Stimulated activated CD8-positive, alpha-beta memory T cell treated with anti-CD3 and anti-CD28 coated beads, Interleukin-12 subunit alpha, Interleukin-12 subunit beta, amount 100 ng/mL, for 1 hour (primary cell): ENCODE data around the gene CCN5.

Experiments used
- DNase-seq: peaks from one replicate; pipeline ENCODE4 v3.0.0-alpha.2; 2020; ENCODE audit warnings: low read depth

The CCN5 gene

GRCh38 chr20:44737116-44737515, 21.9 kb downstream of the CCN5 start:
- DNase-seq: no peak

- DNase-seq: no peak
Observed at GRCh38 chr20:44738813-44739477, 23.8 kb downstream of the CCN5 start.

- no peak for DNase-seq
Observed at GRCh38 chr20:44739942-44740341, 24.8 kb downstream of the CCN5 start.

- no peak for DNase-seq
Observed at GRCh38 chr20:44742304-44743079, 27.3 kb downstream of the CCN5 start.

GRCh38 chr20:44743080-44743701, 28.0 kb downstream of the CCN5 start:
- DNase-seq: no peak

- DNase-seq: no peak
Observed at GRCh38 chr20:44743916-44744655, 28.9 kb downstream of the CCN5 start.

GRCh38 chr20:44745122-44745597, 30.0 kb downstream of the CCN5 start:
- DNase-seq: no peak

GRCh38 chr20:44745598-44746366, 30.6 kb downstream of the CCN5 start, which contains the start of gene KCNK15:
TSS of gene KCNK15 (plus strand) at chr20:44745865. CDS start at chr20:44745911, 46 bp downstream.
- no peak for DNase-seq

GRCh38 chr20:44746367-44747165, 31.4 kb downstream of the CCN5 start:
- DNase-seq: no peak

GRCh38 chr20:44747166-44748004, 32.2 kb downstream of the CCN5 start:
- DNase-seq: peak; percentile 29

GRCh38 chr20:44748005-44748370, 32.8 kb downstream of the CCN5 start:
- no peak for DNase-seq

GRCh38 chr20:44750081-44750805, 35.1 kb downstream of the CCN5 start:
- no peak for DNase-seq

GRCh38 chr20:44752099-44752931, 37.1 kb downstream of the CCN5 start:
- DNase-seq: no peak

- DNase-seq: no peak
Observed at GRCh38 chr20:44754554-44754953, 39.4 kb downstream of the CCN5 start.

GRCh38 chr20:44756011-44756688, 41.0 kb downstream of the CCN5 start:
- no peak for DNase-seq

GRCh38 chr20:44756956-44757355, 41.8 kb downstream of the CCN5 start:
- DNase-seq: no peak
